NCI-H82 treated with DMSO at 0.1 percent for 48 hours (cell line): ENCODE data around the gene IQSEC3.
"Not testable (repeated sequence)": the region's sequence is repeated elsewhere in the genome, so short reads cannot be mapped to it uniquely, and the experiment has no call there.

Experiments
- DNase-seq: peaks from one replicate; lab custom pipeline; 2025; ENCODE audit not compliant: unreplicated experiment; lab: John Stamatoyannopoulos, UW

IQSEC3 gene

GRCh38 chr12:177336-177979 lies 110.9 kb downstream of the IQSEC3 start:
- no peak for DNase-seq

DNA sequence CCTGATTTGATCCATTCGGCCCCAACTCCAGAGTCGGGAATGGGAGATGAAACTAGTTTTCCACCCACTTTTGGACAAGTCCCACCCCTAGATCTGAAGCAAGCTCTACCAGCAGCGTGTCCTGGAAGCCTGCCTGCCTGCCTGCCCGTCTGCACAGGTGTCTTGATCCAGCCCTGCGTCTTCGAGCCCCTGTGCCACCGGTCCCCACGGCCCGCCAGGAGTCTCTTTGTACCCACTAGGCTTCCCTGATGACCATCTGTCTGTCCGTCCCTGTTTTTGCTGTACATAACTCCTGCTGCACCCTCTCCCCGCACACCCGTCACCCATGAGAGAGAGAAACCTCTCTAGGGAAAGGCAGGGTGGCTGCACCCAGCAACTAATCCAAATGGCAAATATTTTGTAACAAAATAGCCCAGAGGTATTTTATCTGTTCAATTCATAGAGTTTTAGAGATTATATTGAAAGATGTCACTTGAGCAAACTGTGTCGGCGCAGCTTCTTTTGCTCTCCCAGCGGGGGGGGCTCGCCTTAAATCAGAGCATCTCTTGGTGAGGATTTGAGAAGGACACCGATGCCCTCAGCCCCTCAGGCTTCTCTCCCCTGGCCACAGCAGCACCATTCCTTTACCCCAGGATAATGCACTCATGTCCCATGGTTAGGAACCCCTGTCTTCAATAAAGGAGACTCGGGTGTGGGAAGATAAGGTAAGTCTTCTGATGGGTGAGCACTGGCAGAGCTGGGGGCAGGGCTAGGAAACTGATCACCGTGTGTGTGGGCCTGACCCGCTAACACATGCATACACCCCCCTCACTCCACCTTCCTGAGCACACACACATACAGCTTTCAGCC lies 111.6 kb downstream of the IQSEC3 start:
- DNase-seq = no peak

GRCh38 chr12:178829-179109 lies 112.2 kb downstream of the IQSEC3 start:
- no peak for DNase-seq

GRCh38 chr12:179131-179884 lies 112.7 kb downstream of the IQSEC3 start:
- DNase-seq = no peak

- no peak for DNase-seq
Measured at GRCh38 chr12:179885-180284, 113.3 kb downstream of the IQSEC3 start.

DNA sequence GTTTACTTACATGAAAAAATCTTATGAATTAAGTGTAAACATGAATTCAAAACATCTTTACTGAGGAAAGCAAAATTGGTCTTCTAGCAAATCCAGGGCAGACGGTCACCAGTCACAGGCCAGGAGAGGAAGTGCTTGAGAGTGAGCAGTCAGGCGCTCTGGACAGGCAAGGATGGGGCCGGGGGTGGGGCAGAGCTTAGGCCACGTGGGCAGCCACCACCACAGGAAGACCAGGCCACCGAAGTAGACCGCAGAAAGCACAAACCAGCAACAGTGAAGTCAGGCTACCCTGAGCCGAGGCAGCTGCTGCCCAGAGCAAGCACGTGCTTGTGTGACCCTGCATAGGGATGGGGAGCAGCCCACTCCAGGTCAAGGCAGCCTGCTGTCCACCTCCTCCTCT lies 113.9 kb downstream of the IQSEC3 start:
- DNase-seq = no peak

DNA sequence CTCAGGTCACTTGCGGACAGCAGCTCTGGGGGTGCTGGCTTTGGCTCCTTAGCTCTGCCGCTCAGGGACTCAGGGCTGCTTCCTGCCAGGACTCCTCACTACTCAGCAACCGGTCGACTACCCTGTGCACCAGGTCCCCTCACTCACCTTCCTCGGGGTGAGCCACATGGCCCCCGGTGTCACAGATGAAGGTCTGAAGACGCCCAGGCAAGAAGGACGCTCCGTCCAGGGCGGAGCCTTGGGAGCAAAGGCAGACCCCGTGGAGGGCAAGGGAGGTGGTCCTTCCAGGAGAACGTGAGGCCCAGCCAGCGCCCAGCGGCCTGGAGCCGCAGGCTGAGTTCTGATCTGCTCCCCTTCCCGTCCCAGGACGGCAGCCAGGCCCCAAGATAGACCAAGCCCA lies 115.4 kb downstream of the IQSEC3 start:
- no peak for DNase-seq

- no peak for DNase-seq
Measured at GRCh38 chr12:182381-182892, 115.9 kb downstream of the IQSEC3 start.

GRCh38 chr12:184811-185575 lies 118.4 kb downstream of the IQSEC3 start:
- no peak for DNase-seq

DNA sequence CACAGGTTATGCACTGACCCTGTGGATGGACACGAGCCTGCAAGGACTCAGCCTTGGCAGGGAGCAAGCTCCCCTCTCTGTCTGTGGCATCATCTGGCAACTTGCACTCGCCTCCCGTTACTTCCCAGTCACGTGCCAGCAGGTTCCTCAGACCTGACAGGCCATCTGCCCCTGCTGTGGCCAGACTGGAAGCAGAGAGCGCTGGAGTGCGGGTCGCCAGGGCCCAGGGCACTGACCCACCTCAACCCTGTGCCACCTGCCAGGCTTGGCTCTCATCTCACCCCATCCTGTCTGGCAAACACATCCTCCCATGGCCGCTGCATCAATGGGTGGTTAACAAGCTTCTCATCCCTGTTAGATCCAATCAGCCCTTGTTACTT lies 119.0 kb downstream of the IQSEC3 start:
- no peak for DNase-seq

DNA sequence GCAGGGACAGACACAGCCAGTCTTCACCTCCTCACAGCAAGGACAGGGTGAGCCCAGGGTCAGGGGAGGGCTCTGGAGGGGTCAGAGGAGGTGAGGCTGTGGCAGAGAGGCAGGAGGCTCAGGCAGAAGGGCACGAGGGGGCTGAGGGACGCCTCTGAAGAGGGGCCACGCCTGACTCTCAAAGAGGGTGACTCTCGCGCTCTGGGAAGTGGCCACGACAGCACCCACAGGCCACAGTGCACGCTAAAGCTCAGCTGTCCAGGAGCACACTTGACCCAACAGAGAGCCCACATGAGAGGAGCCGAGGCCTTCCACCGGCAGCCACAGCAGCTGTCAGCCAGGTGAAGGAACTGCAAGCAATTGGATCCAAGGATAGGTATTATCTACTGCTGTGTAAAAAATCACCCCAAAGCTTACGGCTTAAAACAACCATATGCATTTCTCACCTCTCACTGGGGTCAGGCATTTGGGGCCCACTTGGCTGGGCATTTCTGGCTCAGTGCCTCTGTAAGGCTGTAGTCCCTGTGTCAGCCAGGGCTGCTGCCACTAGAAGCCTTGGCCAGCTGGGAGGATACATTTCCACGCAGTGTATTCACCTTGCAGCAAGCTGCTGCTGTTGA lies 119.5 kb downstream of the IQSEC3 start:
- DNase-seq = no peak

DNA sequence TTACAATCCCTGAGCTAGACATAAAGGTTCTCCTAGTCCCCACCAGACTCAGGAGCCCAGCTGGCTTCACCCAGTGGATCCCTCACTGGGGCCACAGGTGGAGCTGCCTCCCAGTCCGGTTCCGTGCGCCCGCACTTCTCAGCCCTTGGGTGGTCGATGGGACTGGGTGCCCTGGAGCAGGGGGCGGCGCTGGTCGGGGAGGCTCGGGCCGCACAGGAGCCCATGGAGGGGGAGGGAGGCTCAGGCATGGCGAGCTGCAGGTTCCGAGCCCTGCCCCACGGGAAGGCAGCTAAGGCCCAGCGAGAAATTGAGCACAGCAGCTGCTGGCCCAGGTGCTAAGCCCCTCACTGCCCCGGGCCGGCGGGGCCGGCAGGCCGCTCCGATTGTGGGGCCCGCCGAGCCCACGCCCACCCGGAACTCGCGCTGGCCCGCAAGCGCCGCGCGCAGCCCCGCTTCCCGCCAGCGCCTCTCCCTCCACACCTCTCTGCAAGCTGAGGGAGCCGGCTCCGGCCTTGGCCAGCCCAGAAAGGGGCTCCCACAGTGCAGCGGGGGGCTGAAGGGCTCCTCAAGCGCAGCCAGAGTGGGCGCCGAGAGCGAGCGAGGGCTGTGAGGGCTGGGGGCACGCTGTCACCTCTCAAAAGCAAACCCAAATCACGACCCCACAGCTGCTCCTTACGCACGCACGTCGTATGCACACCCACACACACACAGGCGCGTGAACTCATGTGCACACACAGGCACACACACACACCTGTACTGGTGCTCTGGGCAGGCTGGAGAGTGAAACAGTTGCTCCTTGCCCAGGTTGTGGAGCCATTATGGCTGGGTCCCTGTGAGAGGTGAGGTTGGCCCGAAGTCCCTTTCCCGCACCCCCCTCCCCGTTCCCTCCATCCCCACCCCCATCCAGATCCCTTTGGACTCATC lies 121.7 kb downstream of the IQSEC3 start:
- not testable (repeated sequence) for DNase-seq

DNA sequence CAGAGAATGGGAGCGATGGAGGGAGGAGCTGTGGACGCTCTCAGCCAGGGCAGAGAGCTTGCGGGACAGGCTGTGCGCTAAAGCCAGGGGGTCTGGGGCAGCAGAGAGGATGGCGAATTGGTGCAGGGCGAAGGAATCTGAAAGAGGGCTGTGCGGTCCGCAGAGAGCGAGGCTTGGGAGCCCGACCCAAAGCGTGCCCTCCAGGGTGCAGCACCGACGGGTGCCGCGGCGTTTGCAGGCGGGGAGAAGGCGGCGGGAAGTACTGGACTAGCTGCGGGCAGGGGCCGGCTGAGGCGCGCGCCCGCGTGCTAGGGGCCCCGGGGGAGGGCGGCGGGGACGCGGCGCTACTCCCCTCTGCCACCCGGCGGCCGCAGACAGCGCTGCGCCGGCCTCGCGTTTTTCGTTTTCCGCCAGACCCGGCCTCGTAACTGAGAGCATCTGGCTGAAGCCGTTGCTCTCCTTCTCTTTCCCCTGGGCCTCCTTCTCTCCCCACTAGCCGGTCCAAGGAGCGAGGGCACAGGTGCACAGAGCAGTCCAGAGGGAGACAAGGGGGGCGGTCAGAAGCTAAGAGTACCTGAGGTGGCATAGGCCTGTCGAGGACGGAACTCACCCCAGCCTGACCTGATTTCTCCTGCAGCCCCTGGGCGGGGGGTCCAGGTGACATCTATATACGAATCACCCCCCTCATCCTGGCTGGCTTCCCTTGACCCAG lies 122.5 kb downstream of the IQSEC3 start:
- peak; percentile 8 for DNase-seq

DNA sequence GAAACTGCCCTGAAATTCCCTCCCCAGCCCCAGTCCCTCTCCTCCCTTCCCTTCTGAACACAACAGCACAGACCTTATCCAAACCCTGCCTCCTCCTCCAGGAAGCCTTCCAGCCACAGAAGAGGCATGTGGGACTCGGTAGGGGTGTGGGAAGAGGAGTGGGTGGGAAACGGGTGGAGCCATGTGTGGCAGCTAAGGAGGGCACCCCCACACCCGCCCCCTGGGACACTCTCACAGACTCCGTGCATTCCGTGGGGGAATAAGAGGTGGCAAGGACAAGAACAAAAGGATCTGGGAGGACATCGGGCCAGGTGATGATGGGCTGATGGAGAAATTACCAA lies 123.0 kb downstream of the IQSEC3 start:
- no peak for DNase-seq

DNA sequence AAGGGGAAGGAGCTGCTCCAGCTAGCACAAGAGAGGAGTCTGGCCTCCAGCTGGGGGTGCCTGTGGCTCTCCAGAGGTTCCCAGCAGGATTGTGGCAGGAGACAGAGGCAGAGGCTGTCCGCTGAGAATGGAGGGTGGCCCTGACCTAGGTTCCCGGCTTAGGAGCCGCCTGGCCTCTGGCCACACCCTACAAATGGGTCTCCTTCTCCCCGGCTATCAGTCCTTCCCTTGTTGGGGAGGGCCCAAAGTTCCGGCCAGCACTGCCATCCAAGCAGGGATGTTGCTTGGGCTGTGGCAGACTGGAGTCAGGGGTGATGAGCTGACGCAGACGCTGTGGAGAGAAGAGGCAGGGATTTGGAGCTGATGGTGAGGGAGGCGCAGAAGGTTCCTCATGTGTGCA lies 124.3 kb downstream of the IQSEC3 start:
- no peak for DNase-seq

GRCh38 chr12:191541-191940 lies 125.0 kb downstream of the IQSEC3 start:
- no peak for DNase-seq

DNA sequence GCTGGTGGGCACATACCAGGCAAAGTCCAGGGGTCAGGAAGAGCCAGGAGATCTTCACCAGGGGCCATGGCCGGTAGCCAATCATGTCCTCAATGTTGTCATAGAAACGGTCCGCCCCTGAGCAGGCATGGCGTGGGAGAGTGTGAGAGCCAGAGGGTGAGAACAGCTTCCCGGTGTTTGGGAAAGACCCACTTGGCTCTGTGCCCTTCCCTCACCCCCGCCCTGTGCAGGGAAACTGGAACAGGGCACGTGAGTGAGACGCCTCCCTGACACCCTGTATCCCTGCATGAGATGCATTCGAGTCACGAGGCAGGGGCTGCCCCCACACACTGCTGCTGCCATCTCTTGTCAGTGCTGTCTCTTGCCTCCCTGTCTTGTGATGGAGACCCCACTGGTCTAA lies 126.7 kb downstream of the IQSEC3 start:
- DNase-seq = no peak

DNA sequence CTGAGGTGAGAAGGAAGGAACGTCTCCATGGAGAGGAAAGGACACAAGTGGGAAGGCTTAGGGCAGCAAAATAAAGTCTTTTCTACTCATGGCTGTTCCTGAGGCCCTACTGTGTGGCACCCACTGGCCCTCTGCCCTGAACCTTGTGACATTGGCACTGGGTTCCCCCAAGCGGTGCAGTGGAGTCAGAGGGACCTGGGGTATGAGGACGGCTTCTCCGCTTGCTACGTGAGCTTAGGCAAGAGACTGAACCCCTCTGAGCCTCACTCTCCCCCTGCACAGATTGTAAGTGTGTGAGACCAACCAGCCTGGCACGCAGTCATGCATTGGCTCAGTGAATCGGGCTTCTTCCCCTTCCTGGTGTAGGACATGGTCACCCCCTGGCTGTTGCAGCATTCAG lies 127.7 kb downstream of the IQSEC3 start:
- DNase-seq = no peak

DNA sequence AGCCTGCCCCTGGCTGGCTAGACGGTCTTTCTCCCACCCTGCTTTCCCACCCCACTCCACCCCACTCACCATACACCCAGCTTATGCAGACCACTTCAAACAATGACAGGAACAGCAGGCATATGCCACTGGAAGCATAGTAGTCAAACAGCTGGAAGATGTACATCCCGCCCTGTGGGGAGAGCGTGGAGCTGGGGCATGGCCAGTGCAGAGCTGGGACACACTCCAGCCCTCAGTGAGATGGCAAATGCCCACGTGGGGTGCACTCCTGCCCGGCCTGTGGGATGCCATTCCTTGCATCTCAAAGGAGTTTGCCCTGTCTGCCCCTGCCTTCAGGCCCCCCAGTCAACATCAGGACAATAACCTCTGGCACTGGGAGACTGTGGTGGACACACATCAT lies 128.6 kb downstream of the IQSEC3 start:
- no peak for DNase-seq
